Peyer's patch (tissue), 4 donors: Measurements from ENCODE around the gene PCBP2.

Experiments used
- CTCF ChIP-seq, 6 experiments: fragments of 450-650 bp in 4 of 6; fragments of 200-600 bp in 2 of 6; sonication (generic) in 1 of 6; IDR thresholded peaks; one replicate each; pipeline ENCODE4 v1.5.1; 2017 to 2019; ENCODE audit warnings: antibody characterized with exemption in 6 of 6, mild to moderate bottlenecking in 3 of 6, moderate library complexity in 1 of 6
- POLR2A ChIP-seq, 2 donors: fragments of 450-650 bp; IDR thresholded peaks; one replicate each; pipeline ENCODE4 v1.5.1; 2017; ENCODE audit warnings: antibody characterized with exemption in 2 of 2, mild to moderate bottlenecking in 2 of 2, moderate library complexity in 2 of 2

DNA sequence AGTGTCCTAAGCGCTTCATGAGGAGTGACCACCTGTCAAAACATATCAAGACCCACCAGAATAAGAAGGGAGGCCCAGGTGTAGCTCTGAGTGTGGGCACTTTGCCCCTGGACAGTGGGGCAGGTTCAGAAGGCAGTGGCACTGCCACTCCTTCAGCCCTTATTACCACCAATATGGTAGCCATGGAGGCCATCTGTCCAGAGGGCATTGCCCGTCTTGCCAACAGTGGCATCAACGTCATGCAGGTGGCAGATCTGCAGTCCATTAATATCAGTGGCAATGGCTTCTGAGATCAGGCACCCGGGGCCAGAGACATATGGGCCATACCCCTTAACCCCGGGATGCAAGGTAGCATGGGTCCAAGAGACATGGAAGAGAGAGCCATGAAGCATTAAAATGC lies 41.0 kb upstream of the PCBP2 start:
- no peak for TF ChIP-seq CTCF (IDR thresholded peaks at IDR 0.05)
- no peak for TF ChIP-seq POLR2A (IDR thresholded peaks at IDR 0.05)
